Lung (tissue), 16 donors: ENCODE results near the gene MPZL1. TPM values are rescaled to one million over a fixed set of nuclear protein-coding genes. Genes with fewer than 3 reads are reported as not detected.

Experiments used
- ATAC-seq: fragments of 200-7000 bp; cut with Tn5 transposase; one replicate; pipeline ENCODE4 v1.9.1; 2020; ENCODE audit warnings: moderate number of reproducible peaks; ENCODE audit not compliant: insufficient read depth, low FRiP score
- DNase-seq, 3 donors: peaks; one replicate each; pipeline ENCODE4 v3.0.0-alpha.2; 2013 to 2017
- H3K27ac ChIP-seq, 2 donors: one replicate each; pipeline ENCODE4 v1.5.1; 2013; ENCODE audit warnings: mild to moderate bottlenecking in 2 of 2, moderate library complexity in 2 of 2, control low read depth in 1 of 2, inconsistent platforms in 1 of 2, low read depth in 1 of 2, low read length in 1 of 2
- H3K27me3 ChIP-seq, 3 donors: one replicate each; pipeline ENCODE4 v1.5.1; 2013; ENCODE audit warnings: low read length in 2 of 3; ENCODE audit not compliant: control insufficient read depth in 3 of 3, insufficient read depth in 3 of 3
- H3K36me3 ChIP-seq, 4 donors: one replicate each; pipeline ENCODE4 v1.5.1; 2013; ENCODE audit warnings: low read length in 4 of 4, mild to moderate bottlenecking in 1 of 4, moderate library complexity in 1 of 4; ENCODE audit not compliant: control insufficient read depth in 4 of 4, insufficient read depth in 4 of 4
- H3K4me1 ChIP-seq, 5 donors: one replicate each; pipeline ENCODE4 v1.5.1; 2013; ENCODE audit warnings: low read length in 5 of 5, mild to moderate bottlenecking in 2 of 5, moderate library complexity in 1 of 5; ENCODE audit not compliant: control insufficient read depth in 5 of 5, insufficient read depth in 5 of 5
- H3K4me3 ChIP-seq: one replicate; pipeline ENCODE4 v1.5.1; 2013; ENCODE audit warnings: mild to moderate bottlenecking, control low read depth, moderate library complexity
- H3K9ac ChIP-seq, 2 donors: one replicate each; pipeline ENCODE4 v1.5.1; 2013; ENCODE audit warnings: low read length in 2 of 2, control low read depth in 1 of 2; ENCODE audit not compliant: insufficient read depth in 1 of 2
- H3K9me3 ChIP-seq, 4 donors: one replicate each; pipeline ENCODE4 v1.5.1; 2013; ENCODE audit warnings: low read length in 3 of 4, mild to moderate bottlenecking in 1 of 4, moderate library complexity in 1 of 4; ENCODE audit not compliant: control insufficient read depth in 4 of 4, insufficient read depth in 3 of 4
- CTCF ChIP-seq: IDR thresholded peaks from 2 replicates; pipeline ENCODE4 v1.5.1; 2012; ENCODE audit warnings: mild to moderate bottlenecking; ENCODE audit errors: control extremely low read depth, extremely low read depth
- WGBS, 2 donors: extraction: QIAGEN DNeasy Blood & Tissue Kit; methylation state at CpG; one replicate each; pipeline ENCODE4 v1.1.7; 2013; 5-methylcytosine and 5-hydroxymethylcytosine counted together
- long read RNA-seq, 5 donors: transcript quantifications; one replicate each; lab custom pipeline, GENCODE V29; 2026
- polyA plus RNA-seq, 2 donors: library from polyadenylated mRNA; stranded (reverse); fragments of 200-250 nt; gene quantifications; one replicate each; pipeline ENCODE4 v1.2.1, GENCODE V29; 2013
- total RNA-seq, 2 donors: library from RNA; depleted of rRNA in 1 of 2; stranded (reverse); fragments of >200 nt in 1 of 2; gene quantifications; one replicate each; pipeline ENCODE4 v1.2.1, GENCODE V29; 2014 to 2021
- donor health status: control.
- donor health status: control.
- donor health status: Bipolar disorder and iron deficiency.
- donor health status: healthy.
- donor health status: DM: yes; HTN: yes; CAD: no.

The MPZL1 gene
- 100 to 1,000 TPM in 1 of 2 donors, 10 to 100 TPM in 1; 89.9 to 116 TPM for total RNA-seq
- polyA plus RNA-seq, result 10 to 100 TPM; 25.3 to 64.1 TPM
- long read RNA-seq, donor 1, full-length matches to known transcripts, result 31 of 39 reads
- long read RNA-seq, donor 1, partial matches to known transcripts, result 8 of 39 reads
- long read RNA-seq, donor 1, other reads (novel, unspliced or antisense), result 0 of 39 reads
- long read RNA-seq, donor 2, full-length matches to known transcripts, result 6 of 6 reads
- long read RNA-seq, donor 2, partial matches to known transcripts, result 0 of 6 reads
- long read RNA-seq, donor 2, other reads (novel, unspliced or antisense), result 0 of 6 reads
- long read RNA-seq, donor 3, full-length matches to known transcripts, result 12 of 12 reads
- long read RNA-seq, donor 3, partial matches to known transcripts, result 0 of 12 reads
- long read RNA-seq, donor 3, other reads (novel, unspliced or antisense), result 0 of 12 reads
- long read RNA-seq, donor 4, full-length matches to known transcripts, result 20 of 20 reads
- long read RNA-seq, donor 4, partial matches to known transcripts, result 0 of 20 reads
- long read RNA-seq, donor 4, other reads (novel, unspliced or antisense), result 0 of 20 reads
- long read RNA-seq, donor 5, full-length matches to known transcripts, result 36 of 41 reads
- long read RNA-seq, donor 5, partial matches to known transcripts, result 5 of 41 reads
- long read RNA-seq, donor 5, other reads (novel, unspliced or antisense), result 0 of 41 reads

- 0% methylated on average over 50 to 52 of the region's 52 CpGs for WGBS, 2 donors
- Histone ChIP-seq H3K27me3 (no peaks in the 10 kb centered on the region), H3K9ac (peak within 1 kb of the TSS; percentile 63 to 88), H3K4me1 (peaks cover 6 to 20% (median 14%) of the 10 kb centered on the region in 5 donors), H3K9me3 (no peaks in the 10 kb centered on the region), H3K27ac (peak within 1 kb of the TSS; percentile 92 to 94), H3K36me3 (no peaks in the 10 kb centered on the region), H3K4me3 (peak within 1 kb of the TSS; percentile 91)
- peak; percentile 97 to 98 (median 97) for DNase-seq
- TF ChIP-seq CTCF, result no peak
- peak; percentile 99 for ATAC-seq
Observed at GRCh38 chr1:167721617-167722151, at the start of gene MPZL1. Gene MPZL1 (plus strand): TSS chr1:167721982. CDS start chr1:167722152, 170 bp downstream.

- ATAC-seq (no peak), DNase-seq (no peak)
- Histone ChIP-seq H3K27me3 (no peaks in the 10 kb centered on the region), H3K36me3 (peaks cover 0 to 2% (median 0%) of the 10 kb centered on the region in 4 donors), H3K9me3 (no peaks in the 10 kb centered on the region), H3K9ac (no peak overlapping the region), H3K27ac (no peak overlapping the region), H3K4me1 (peaks cover 0 to 15% (median 0%) of the 10 kb centered on the region in 5 donors), H3K4me3 (no peak overlapping the region)
- TF ChIP-seq CTCF, result no peak
- WGBS, 2 donors, result 60 to 69% methylated on average over 4 of the region's 4 CpGs
Observed at GRCh38 chr1:167672831-167673230, 49.0 kb upstream of the MPZL1 start.

- no peaks in the 10 kb centered on the region for H3K9me3 ChIP-seq
- H3K4me1 ChIP-seq, result peaks cover 0 to 18% (median 0%) of the 10 kb centered on the region in 5 donors
- peaks cover 0 to 2% (median 0%) of the 10 kb centered on the region in 4 donors for H3K36me3 ChIP-seq
- no peak overlapping the region for H3K9ac ChIP-seq
- no peak for DNase-seq
- no peak for ATAC-seq
- TF ChIP-seq CTCF, result no peak
- no peak overlapping the region for H3K27ac ChIP-seq
- no peak overlapping the region for H3K4me3 ChIP-seq
- WGBS, 2 donors, result 46 to 75% methylated on average over 4 of the region's 4 CpGs
- no peaks in the 10 kb centered on the region for H3K27me3 ChIP-seq
Observed at GRCh38 chr1:167673265-167673664, 48.5 kb upstream of the MPZL1 start.
